H1 (cell line): ENCODE data around the gene RFX6. TPM values are rescaled to one million over a fixed set of nuclear protein-coding genes. Genes with fewer than 3 reads are reported as not detected.

ENCODE experiments used
- CTCF ChIA-PET: fragments of 300-600 bp; sonication (Branson Sonifier 250); formaldehyde crosslinking; loops from one replicate; lab custom pipeline; 2021; ENCODE audit not compliant: partially characterized antibody; lab: Charles Lee
- POLR2A ChIA-PET: fragments of 300-600 bp; sonication (Branson Sonifier 250); formaldehyde crosslinking; loops from one replicate; lab custom pipeline; 2021; ENCODE audit warnings: inconsistent platforms; ENCODE audit not compliant: partially characterized antibody; lab: Charles Lee
- DNase-seq, 2 experiments: peaks; one replicate each; pipeline versions ENCODE4 v3.0.0 to v3.0.0-alpha.2; 2010 to 2022; ENCODE audit warnings: low spot score in 2 of 2, low read depth in 1 of 2, mixed read lengths in 1 of 2
- FAIRE-seq: peaks from 2 replicates; lab custom pipeline; 2011; peaks lifted over from hg19 to GRCh38; lab: Jason Lieb, UNC
- H2AFZ ChIP-seq: 2 replicates; pipeline ENCODE4 v1.8.1; 2012; ENCODE audit warnings: low read length, inconsistent platforms
- H2AK5ac ChIP-seq: 2 replicates; pipeline ENCODE4 v1.6.1; 2013; ENCODE audit warnings: low read depth, low read length
- H2BK120ac ChIP-seq: replicated peaks from 2 replicates; pipeline ENCODE3; 2013; ENCODE audit warnings: low read depth, low read length, inconsistent platforms
- H2BK12ac ChIP-seq: 2 replicates; pipeline ENCODE4 v1.6.1; 2013; ENCODE audit warnings: low read depth, low read length
- H2BK15ac ChIP-seq: 2 replicates; pipeline ENCODE4 v1.6.1; 2013; ENCODE audit warnings: low read length
- H2BK20ac ChIP-seq: 2 replicates; pipeline ENCODE4 v1.6.1; 2013; ENCODE audit warnings: low read length
- H2BK5ac ChIP-seq: 2 replicates; pipeline ENCODE4 v1.6.1; 2013; ENCODE audit warnings: low read depth, low read length
- H3K14ac ChIP-seq: 2 replicates; pipeline ENCODE4 v1.6.1; 2013; ENCODE audit warnings: inconsistent platforms; ENCODE audit not compliant: insufficient read length
- H3K18ac ChIP-seq: 2 replicates; pipeline ENCODE4 v1.6.1; 2013; ENCODE audit warnings: low read length; ENCODE audit errors: extremely low read depth
- H3K23ac ChIP-seq: 2 replicates; pipeline ENCODE4 v1.6.1; 2013; ENCODE audit warnings: inconsistent platforms; ENCODE audit not compliant: insufficient read length
- H3K23me2 ChIP-seq: 2 replicates; pipeline ENCODE4 v1.6.1; 2013; ENCODE audit warnings: low read depth, low read length
- H3K27ac ChIP-seq: 2 replicates; pipeline ENCODE4 v1.6.1; 2011; ENCODE audit warnings: low read depth, low read length, inconsistent platforms
- H3K27me3 ChIP-seq, 4 experiments: replicated peaks in 1 of 4; 1 replicate in 1 of 4; 2 replicates in 3 of 4; pipeline versions ENCODE4 v1.6.1 to v1.8.1; 2011 to 2013; ENCODE audit warnings: low read length in 3 of 4, mild to moderate bottlenecking in 3 of 4, inconsistent platforms in 2 of 4, mixed read lengths in 2 of 4, moderate library complexity in 1 of 4; ENCODE audit not compliant: control insufficient read depth in 3 of 4, insufficient read depth in 3 of 4; ENCODE audit errors: extremely low read depth in 1 of 4
- H3K36me3 ChIP-seq, 4 experiments: 2 replicates each; pipeline versions ENCODE4 v1.6.1 to v1.8.1; 2011 to 2013; ENCODE audit warnings: mild to moderate bottlenecking in 4 of 4, low read length in 3 of 4, moderate library complexity in 2 of 4, control low read depth in 1 of 4, inconsistent platforms in 1 of 4; ENCODE audit not compliant: insufficient read depth in 4 of 4, control insufficient read depth in 2 of 4
- H3K4ac ChIP-seq: replicated peaks from 2 replicates; pipeline ENCODE3; 2013; ENCODE audit warnings: low read length, low read depth, mixed read lengths, inconsistent platforms; ENCODE audit not compliant: insufficient read length
- H3K4me1 ChIP-seq, 4 experiments: replicated peaks in 1 of 4; 1 replicate in 1 of 4; 2 replicates in 3 of 4; pipeline versions ENCODE4 v1.6.1 to v1.8.1; 2011 to 2013; ENCODE audit warnings: low read length in 3 of 4, inconsistent platforms in 2 of 4, mixed read lengths in 1 of 4; ENCODE audit not compliant: insufficient read depth in 4 of 4, control insufficient read depth in 3 of 4
- H3K4me2 ChIP-seq, 2 experiments: 2 replicates each; pipeline versions ENCODE4 v1.6.1 to v1.8.1; 2011 to 2013; ENCODE audit warnings: low read depth in 2 of 2, low read length in 2 of 2, control low read depth in 1 of 2, inconsistent platforms in 1 of 2, mild to moderate bottlenecking in 1 of 2; ENCODE audit not compliant: insufficient read depth in 1 of 2
- H3K4me3 ChIP-seq, 4 experiments: fragments of 200-600, 300-600 bp in 1 of 4; sonication (generic), shearing (Covaris generic), sonication (Bioruptor Twin) in 1 of 4; 2 replicates each; pipeline versions ENCODE4 v1.5.1 to v1.8.1; 2011 to 2016; ENCODE audit warnings: low read length in 4 of 4, low read depth in 3 of 4, control low read depth in 2 of 4, inconsistent platforms in 2 of 4, mild to moderate bottlenecking in 2 of 4, mixed read lengths in 1 of 4, moderate library complexity in 1 of 4; ENCODE audit not compliant: insufficient read depth in 2 of 4; ENCODE audit errors: extremely low read depth in 1 of 4
- H3K56ac ChIP-seq: replicated peaks from 2 replicates; pipeline ENCODE3; 2013; ENCODE audit warnings: low read depth, mild to moderate bottlenecking, mixed read lengths, low read length, inconsistent platforms; ENCODE audit not compliant: insufficient read length
- H3K79me1 ChIP-seq: 2 replicates; pipeline ENCODE4 v1.6.1; 2013; ENCODE audit warnings: low read depth, low read length, control low read depth
- H3K79me2 ChIP-seq, 2 experiments: 2 replicates each; pipeline versions ENCODE4 v1.6.1 to v1.8.1; 2012 to 2013; ENCODE audit warnings: low read length in 2 of 2, mild to moderate bottlenecking in 2 of 2, inconsistent platforms in 1 of 2; ENCODE audit not compliant: insufficient read depth in 2 of 2, control insufficient read depth in 1 of 2
- H3K9ac ChIP-seq, 4 experiments: replicated peaks in 1 of 4; 1 replicate in 1 of 4; 2 replicates in 3 of 4; pipeline versions ENCODE4 v1.6.1 to v1.8.1; 2011 to 2013; ENCODE audit warnings: low read depth in 3 of 4, low read length in 3 of 4, control low read depth in 2 of 4, mild to moderate bottlenecking in 2 of 4, moderate library complexity in 2 of 4, inconsistent platforms in 1 of 4; ENCODE audit errors: extremely low read depth in 1 of 4
- H3K9me3 ChIP-seq, 2 experiments: 2 replicates each; pipeline versions ENCODE4 v1.6.1 to v1.8.1; 2012 to 2013; ENCODE audit warnings: mild to moderate bottlenecking in 2 of 2, moderate library complexity in 2 of 2, control low read depth in 1 of 2, inconsistent platforms in 1 of 2, low read depth in 1 of 2, low read length in 1 of 2, mixed read lengths in 1 of 2; ENCODE audit not compliant: insufficient read depth in 2 of 2
- H4K20me1 ChIP-seq, 2 experiments: replicated peaks in 1 of 2; 2 replicates each; pipeline versions ENCODE3 to v1.8.1; 2011 to 2013; ENCODE audit warnings: inconsistent platforms in 2 of 2, low read length in 2 of 2, mild to moderate bottlenecking in 1 of 2; ENCODE audit not compliant: insufficient read depth in 2 of 2, control insufficient read depth in 1 of 2
- H4K5ac ChIP-seq: 2 replicates; pipeline ENCODE4 v1.6.1; 2013; ENCODE audit warnings: low read length, low read depth, mixed read lengths, inconsistent platforms; ENCODE audit not compliant: insufficient read length
- H4K8ac ChIP-seq: 2 replicates; pipeline ENCODE4 v1.8.0; 2013; ENCODE audit warnings: mild to moderate bottlenecking, moderate library complexity, low read length, inconsistent platforms; ENCODE audit not compliant: insufficient read depth; ENCODE audit errors: extremely low read depth
- H4K91ac ChIP-seq: replicated peaks from 2 replicates; pipeline ENCODE3; 2013; ENCODE audit warnings: low read length, mixed read lengths, inconsistent platforms; ENCODE audit not compliant: insufficient read length
- CREB1 ChIP-seq: IDR thresholded peaks from 2 replicates; pipeline ENCODE4 v1.6.1; 2012; ENCODE audit warnings: inconsistent platforms
- HDAC6 ChIP-seq: IDR thresholded peaks from one replicate; pipeline ENCODE4 v1.7.1; 2012; ENCODE audit warnings: low read depth, mild to moderate bottlenecking, inconsistent platforms, low read length, moderate library complexity
- JUND ChIP-seq: IDR thresholded peaks from 2 replicates; pipeline ENCODE4 v1.6.1; 2011; ENCODE audit warnings: mild to moderate bottlenecking, improper control_type of control experiment, low read length
- KDM4A ChIP-seq: IDR thresholded peaks from one replicate; pipeline ENCODE4 v1.7.1; 2012; ENCODE audit warnings: low read depth, mild to moderate bottlenecking, moderate library complexity, low read length, inconsistent platforms; ENCODE audit not compliant: severe bottlenecking
- POLR2AphosphoS5 ChIP-seq: IDR thresholded peaks from 2 replicates; pipeline ENCODE4 v1.6.1; 2011; ENCODE audit warnings: low read depth, low read length
- POU5F1 ChIP-seq: IDR thresholded peaks from 2 replicates; pipeline ENCODE4 v1.6.1; 2011; ENCODE audit warnings: low read depth, mild to moderate bottlenecking, low read length, moderate library complexity
- RBBP5 ChIP-seq: IDR thresholded peaks from 2 replicates; pipeline ENCODE4 v1.7.1; 2012; ENCODE audit warnings: low read depth, mild to moderate bottlenecking, inconsistent platforms, low read length, moderate library complexity, borderline replicate concordance
- RFX5 ChIP-seq: IDR thresholded peaks from 2 replicates; pipeline ENCODE4 v1.6.1; 2011; ENCODE audit warnings: low read depth, low read length, improper control_type of control experiment, borderline replicate concordance
- SAP30 ChIP-seq: fragments of 300-600 bp; sonication (generic); IDR thresholded peaks from 2 replicates; pipeline ENCODE4 v1.7.1; 2012; ENCODE audit warnings: low read length, moderate library complexity, mild to moderate bottlenecking, inconsistent platforms; ENCODE audit not compliant: insufficient read depth, insufficient replicate concordance
- SP2 ChIP-seq: IDR thresholded peaks from 2 replicates; pipeline ENCODE4 v1.6.1; 2012; ENCODE audit warnings: mild to moderate bottlenecking, low read length, inconsistent platforms
- TAF1 ChIP-seq: IDR thresholded peaks from 2 replicates; pipeline ENCODE4 v1.6.1; 2011; ENCODE audit warnings: mild to moderate bottlenecking, low read depth, low read length
- whole genome bisulfite sequencing, 2 experiments: shearing (Covaris generic) in 1 of 2; methylation state at CpG; one replicate each; pipeline versions ENCODE4 v1.1.6 to v1.1.7; 2013 to 2015; ENCODE audit warnings: low lambda C conversion rate in 2 of 2, mixed read lengths in 2 of 2, inconsistent platforms in 1 of 2, low coverage in 1 of 2, missing lambda C conversion rate in 1 of 2; ENCODE audit not compliant: insufficient replicate concordance in 2 of 2, insufficient coverage in 1 of 2, insufficient read length in 1 of 2; ENCODE audit errors: extremely low coverage in 1 of 2, missing lambda C conversion rate in 1 of 2; 5-methylcytosine and 5-hydroxymethylcytosine counted together
- polyA plus RNA-seq, 7 experiments: library from polyadenylated mRNA; depleted of rRNA in 3 of 7; stranded (reverse) in 5 of 7; unstranded in 2 of 7; fragments of >200 nt in 5 of 7; fragments of 200-250 nt in 2 of 7; gene quantifications; 1 replicate in 5 of 7; 2 replicates in 1 of 7; 4 replicates in 1 of 7; pipeline versions ENCODE4 v1.2.1 to v1.2.3, GENCODE V29; 2011 to 2013; ENCODE audit warnings: missing spikeins in 2 of 7, mixed read lengths in 2 of 7
- total RNA-seq: library from RNA; stranded (reverse); fragmentation: NEBNext Ultra II Directional; extraction: Animal tissue kit (Norgen Biotek cat#: 25700); gene quantifications from 2 replicates; pipeline ENCODE4 v1.2.1, GENCODE V29; 2021
- TF ChIP-seq, protein P1 (sequence below): IDR thresholded peaks from 2 replicates; pipeline ENCODE4 v1.6.1; 2011; ENCODE audit warnings: low read depth, mild to moderate bottlenecking, low read length; ENCODE audit not compliant: insufficient read depth
- TF ChIP-seq, protein P2 (sequence below): IDR thresholded peaks from 2 replicates; pipeline ENCODE4 v1.6.1; 2012; ENCODE audit warnings: low read length, inconsistent platforms

The RFX6 gene
- total and polyA plus RNA-seq, 2 of the 8 experiments (the other 6 are each of a cell fraction or from before 2014, with no cell fraction given), result not detected

DNA sequence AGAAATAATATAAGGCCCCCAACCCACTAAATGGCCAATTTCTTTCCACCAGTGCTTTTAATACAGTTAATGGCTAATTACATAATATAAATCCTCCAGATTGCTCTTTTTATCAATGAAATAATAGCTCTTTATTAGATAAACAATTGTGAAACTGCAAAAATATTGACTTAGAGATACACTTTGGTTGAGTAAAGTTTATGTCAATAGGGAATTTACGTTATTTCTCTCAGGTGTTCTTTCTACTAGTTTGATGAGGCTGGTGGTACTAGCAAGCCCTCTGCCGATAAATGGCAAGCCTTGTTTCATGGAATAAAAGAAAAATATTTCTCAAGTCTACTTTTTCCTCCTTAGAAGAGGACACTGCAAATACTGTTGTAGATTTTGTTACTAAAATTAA lies 18.9 kb downstream of the RFX6 start:
- no peaks in the 10 kb centered on the region for H4K20me1 ChIP-seq
- no peak overlapping the region for H4K91ac ChIP-seq
- no peak overlapping the region for H3K56ac ChIP-seq
- no peak overlapping the region for H4K8ac ChIP-seq
- no peaks in the 10 kb centered on the region for H3K9me3 ChIP-seq
- no peak overlapping the region for H2AFZ ChIP-seq
- H3K27me3 ChIP-seq, result no peaks in the 10 kb centered on the region
- H3K18ac ChIP-seq, result no peak overlapping the region
- no peaks in the 10 kb centered on the region for H3K79me1 ChIP-seq
- no peak overlapping the region for H3K4me2 ChIP-seq
- H3K14ac ChIP-seq, result no peak overlapping the region
- CTCF ChIA-PET, result interaction anchor here (0.7 to 1.8 kb wide), 5 partner anchors 13 to 280 kb away, joined by 3 to 5 read pairs (median 5); partner anchors contain the start of gene RSPH4A
- H2BK5ac ChIP-seq, result no peak overlapping the region
- H3K79me2 ChIP-seq, result no peaks in the 10 kb centered on the region
- no peak overlapping the region for H2AK5ac ChIP-seq
- H3K4me1 ChIP-seq, result no peaks in the 10 kb centered on the region
- no peak overlapping the region for H2BK12ac ChIP-seq
- no peak overlapping the region for H2BK120ac ChIP-seq
- no peaks in the 10 kb centered on the region for H3K23me2 ChIP-seq
- FAIRE-seq (no peak), DNase-seq (no peak)
- no peak overlapping the region for H3K27ac ChIP-seq
- H3K4me3 ChIP-seq, result no peak overlapping the region
- no peak overlapping the region for H3K23ac ChIP-seq
- WGBS, 2 experiments, result 69% methylated on average over 2 of the region's 2 CpGs; no CpG with 5 or more reads in 1 of the 2 experiments
- POLR2A ChIA-PET, result interaction anchor here (0.6 kb wide), 1 partner anchor 847 kb away, joined by 4 read pairs; no protein-coding TSS in a partner anchor
- H2BK15ac ChIP-seq, result no peak overlapping the region
- H4K5ac ChIP-seq, result no peak overlapping the region
- H3K36me3 ChIP-seq, result no peaks in the 10 kb centered on the region
- H2BK20ac ChIP-seq, result no peak overlapping the region
- H3K4ac ChIP-seq, result no peak overlapping the region
- H3K9ac ChIP-seq, result no peak overlapping the region
- TF ChIP-seq, protein P1, sequence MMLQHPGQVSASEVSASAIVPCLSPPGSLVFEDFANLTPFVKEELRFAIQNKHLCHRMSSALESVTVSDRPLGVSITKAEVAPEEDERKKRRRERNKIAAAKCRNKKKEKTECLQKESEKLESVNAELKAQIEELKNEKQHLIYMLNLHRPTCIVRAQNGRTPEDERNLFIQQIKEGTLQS, result no peak
- TF ChIP-seq CREB1, result no peak
- no peak for TF ChIP-seq SP2
- TF ChIP-seq SAP30, result no peak
- no peak for TF ChIP-seq JUND
- no peak for TF ChIP-seq RFX5
- no peak for TF ChIP-seq KDM4A
- TF ChIP-seq POU5F1, result no peak
- TF ChIP-seq, protein P2, sequence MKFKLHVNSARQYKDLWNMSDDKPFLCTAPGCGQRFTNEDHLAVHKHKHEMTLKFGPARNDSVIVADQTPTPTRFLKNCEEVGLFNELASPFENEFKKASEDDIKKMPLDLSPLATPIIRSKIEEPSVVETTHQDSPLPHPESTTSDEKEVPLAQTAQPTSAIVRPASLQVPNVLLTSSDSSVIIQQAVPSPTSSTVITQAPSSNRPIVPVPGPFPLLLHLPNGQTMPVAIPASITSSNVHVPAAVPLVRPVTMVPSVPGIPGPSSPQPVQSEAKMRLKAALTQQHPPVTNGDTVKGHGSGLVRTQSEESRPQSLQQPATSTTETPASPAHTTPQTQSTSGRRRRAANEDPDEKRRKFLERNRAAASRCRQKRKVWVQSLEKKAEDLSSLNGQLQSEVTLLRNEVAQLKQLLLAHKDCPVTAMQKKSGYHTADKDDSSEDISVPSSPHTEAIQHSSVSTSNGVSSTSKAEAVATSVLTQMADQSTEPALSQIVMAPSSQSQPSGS, result no peak
- no peak for TF ChIP-seq TAF1
- TF ChIP-seq POLR2AphosphoS5, result no peak
- no peak for TF ChIP-seq RBBP5
- TF ChIP-seq HDAC6, result no peak
